SKM-1 treated with dmso at 0.1 percent for 144 hours (cell line): ENCODE data around the gene SNX18.
"Not testable (repeated sequence)": the region's sequence is repeated elsewhere in the genome, so short reads cannot be mapped to it uniquely, and the experiment has no call there.

ENCODE experiments used
- DNase-seq: peaks from one replicate; lab custom pipeline; 2025; ENCODE audit not compliant: unreplicated experiment; lab: John Stamatoyannopoulos, UW

The SNX18 gene

GRCh38 chr5:54517512-54518145, at the start of gene SNX18:
SNX18 (plus strand) TSS chr5:54517759; CDS start chr5:54517953, 194 bp downstream.
- peak; percentile 74 for DNase-seq

- no peak for DNase-seq
These were observed 47.9 kb upstream of the SNX18 start for GRCh38 chr5:54469622-54470021.

GRCh38 chr5:54470128-54470527, 47.4 kb upstream of the SNX18 start:
- DNase-seq, result no peak

GRCh38 chr5:54470677-54471076, 46.9 kb upstream of the SNX18 start:
- DNase-seq, result no peak

GRCh38 chr5:54471398-54471797, 46.2 kb upstream of the SNX18 start:
- DNase-seq, result peak; percentile 13

- no peak for DNase-seq
These were observed 40.9 kb upstream of the SNX18 start for GRCh38 chr5:54476682-54477081.

GRCh38 chr5:54477941-54478478, 39.5 kb upstream of the SNX18 start:
- no peak for DNase-seq

GRCh38 chr5:54480296-54480695, 37.3 kb upstream of the SNX18 start:
- no peak for DNase-seq

- no peak for DNase-seq
These were observed 33.2 kb upstream of the SNX18 start for GRCh38 chr5:54484219-54484894.

GRCh38 chr5:54485659-54486058, 31.9 kb upstream of the SNX18 start:
- not testable (repeated sequence) for DNase-seq

GRCh38 chr5:54489648-54489979, 27.9 kb upstream of the SNX18 start:
- not testable (repeated sequence) for DNase-seq

GRCh38 chr5:54491326-54491725, 26.2 kb upstream of the SNX18 start:
- no peak for DNase-seq

- DNase-seq, result no peak
These were observed 25.4 kb upstream of the SNX18 start for GRCh38 chr5:54492178-54492577.

GRCh38 chr5:54495027-54495426, 22.5 kb upstream of the SNX18 start:
- no peak for DNase-seq

GRCh38 chr5:54514291-54514690, 3.3 kb upstream of the SNX18 start:
- DNase-seq, result no peak

GRCh38 chr5:54514841-54515432, 2.6 kb upstream of the SNX18 start:
- DNase-seq, result no peak

- no peak for DNase-seq
These were observed 1.9 kb upstream of the SNX18 start for GRCh38 chr5:54515634-54516033.

GRCh38 chr5:54516051-54516655, 1.4 kb upstream of the SNX18 start:
- DNase-seq, result no peak

- no peak for DNase-seq
These were observed 416 bp upstream of the SNX18 start for GRCh38 chr5:54517174-54517511.

- DNase-seq, result peak; percentile 36
These were observed 723 bp downstream of the SNX18 start for GRCh38 chr5:54518146-54518817.

GRCh38 chr5:54518818-54519508, 1.4 kb downstream of the SNX18 start:
- no peak for DNase-seq
